Panc1 (cell line): Measurements from ENCODE around the gene KCNH1.

Source experiments
- POLR2AphosphoS5 ChIP-seq: IDR thresholded peaks from 2 replicates; pipeline ENCODE4 v1.6.1; 2012; ENCODE audit warnings: mild to moderate bottlenecking, low read depth, low read length, moderate library complexity
- SIN3A ChIP-seq: IDR thresholded peaks from 2 replicates; pipeline ENCODE4 v1.6.1; 2012; ENCODE audit warnings: low read depth, mild to moderate bottlenecking, low read length, moderate library complexity, borderline replicate concordance; ENCODE audit not compliant: insufficient read depth
- TF ChIP-seq, protein P1 (sequence below): fragments of 450-650 bp; IDR thresholded peaks from 2 replicates; pipeline ENCODE4 v1.5.1; 2017; ENCODE audit warnings: mild to moderate bottlenecking

DNA sequence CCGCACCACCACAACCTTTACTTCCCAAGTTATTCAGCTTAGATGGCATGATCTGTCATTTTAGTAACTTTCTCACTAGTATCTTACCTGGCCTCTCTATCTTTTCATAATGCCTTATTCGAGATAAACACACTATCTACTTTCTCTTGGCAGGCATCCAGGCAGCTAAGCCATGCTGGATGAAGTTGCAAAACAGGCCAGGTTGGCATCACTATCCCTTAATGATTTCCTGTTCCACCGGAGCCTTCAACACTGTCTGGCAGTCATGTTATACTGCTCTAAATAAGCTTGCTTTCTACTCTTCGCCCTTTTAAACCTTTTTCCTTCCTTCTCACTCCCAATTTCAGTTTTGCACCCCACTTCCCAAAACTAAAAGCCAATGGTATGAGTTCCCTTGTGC, 12.0 kb upstream of the KCNH1 start:
- TF ChIP-seq POLR2AphosphoS5 = no peak
- TF ChIP-seq, protein P1, sequence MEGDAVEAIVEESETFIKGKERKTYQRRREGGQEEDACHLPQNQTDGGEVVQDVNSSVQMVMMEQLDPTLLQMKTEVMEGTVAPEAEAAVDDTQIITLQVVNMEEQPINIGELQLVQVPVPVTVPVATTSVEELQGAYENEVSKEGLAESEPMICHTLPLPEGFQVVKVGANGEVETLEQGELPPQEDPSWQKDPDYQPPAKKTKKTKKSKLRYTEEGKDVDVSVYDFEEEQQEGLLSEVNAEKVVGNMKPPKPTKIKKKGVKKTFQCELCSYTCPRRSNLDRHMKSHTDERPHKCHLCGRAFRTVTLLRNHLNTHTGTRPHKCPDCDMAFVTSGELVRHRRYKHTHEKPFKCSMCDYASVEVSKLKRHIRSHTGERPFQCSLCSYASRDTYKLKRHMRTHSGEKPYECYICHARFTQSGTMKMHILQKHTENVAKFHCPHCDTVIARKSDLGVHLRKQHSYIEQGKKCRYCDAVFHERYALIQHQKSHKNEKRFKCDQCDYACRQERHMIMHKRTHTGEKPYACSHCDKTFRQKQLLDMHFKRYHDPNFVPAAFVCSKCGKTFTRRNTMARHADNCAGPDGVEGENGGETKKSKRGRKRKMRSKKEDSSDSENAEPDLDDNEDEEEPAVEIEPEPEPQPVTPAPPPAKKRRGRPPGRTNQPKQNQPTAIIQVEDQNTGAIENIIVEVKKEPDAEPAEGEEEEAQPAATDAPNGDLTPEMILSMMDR = no peak
- no peak for TF ChIP-seq SIN3A
